A549 (cell line): ENCODE results near the gene NOPCHAP1. TPM values are rescaled to one million over a fixed set of nuclear protein-coding genes. Genes with fewer than 3 reads are reported as not detected.
"Not testable (repeated sequence)": the region's sequence is repeated elsewhere in the genome, so short reads cannot be mapped to it uniquely, and the experiment has no call there.

Experiments
- ATAC-seq, 2 experiments: fragments of 200-7000 bp in 1 of 2; fragments of >200 bp in 1 of 2; cut with Nextera tagmentation in 1 of 2; cut with Tn5 transposase in 1 of 2; 3 replicates each; pipeline versions ENCODE4 v1.8.0 to v1.9.1; 2018 to 2020; ENCODE audit warnings: mild to moderate bottlenecking in 1 of 2, moderate library complexity in 1 of 2
- CTCF ChIA-PET: fragments of 300-600 bp; sonication (Branson Sonifier 250); formaldehyde crosslinking; extraction: SDS; loops from one replicate; lab custom pipeline; 2021; ENCODE audit warnings: antibody characterized with exemption, inconsistent platforms; lab: Yijun Ruan, JAX
- POLR2A ChIA-PET: fragments of 350-600 bp; formaldehyde crosslinking; extraction: SDS; loops from one replicate; lab custom pipeline; 2021; ENCODE audit warnings: antibody characterized with exemption, inconsistent platforms; lab: Yijun Ruan, JAX
- DNase-seq, 2 experiments: peaks; one replicate each; pipeline versions ENCODE4 v3.0.0 to v3.0.0-alpha.2; 2011 to 2016; ENCODE audit warnings: low read depth in 1 of 2, low spot score in 1 of 2
- FAIRE-seq: peaks from 2 replicates; lab custom pipeline; 2011; peaks lifted over from hg19 to GRCh38; lab: Jason Lieb, UNC
- H3K27ac ChIP-seq, 2 experiments: fragments of >200 bp; sonication (Bioruptor Twin); formaldehyde crosslinking; 3 replicates each; pipeline ENCODE4 v1.5.1; 2016 to 2017
- H3K4me1 ChIP-seq: fragments of >200 bp; sonication (Bioruptor Twin); formaldehyde crosslinking; 3 replicates; pipeline ENCODE4 v1.6.1; 2016
- H3K4me2 ChIP-seq: fragments of >200 bp; sonication (Bioruptor Twin); formaldehyde crosslinking; 3 replicates; pipeline ENCODE4 v1.6.1; 2016
- H3K4me3 ChIP-seq: fragments of >200 bp; sonication (Bioruptor Twin); formaldehyde crosslinking; 3 replicates; pipeline ENCODE4 v1.5.1; 2016
- H3K9me3 ChIP-seq: fragments of >200 bp; sonication (Bioruptor Twin); formaldehyde crosslinking; 3 replicates; pipeline ENCODE4 v1.6.1; 2016
- CHD4 ChIP-seq: fragments of 200-600 bp; sonication (generic); IDR thresholded peaks from 2 replicates; pipeline ENCODE4 v1.6.1; 2016; ENCODE audit warnings: antibody characterized with exemption, mild to moderate bottlenecking, borderline replicate concordance
- EP300 ChIP-seq, 2 experiments: fragments of >200 bp; sonication (Bioruptor Twin); formaldehyde crosslinking; IDR thresholded peaks; 2 replicates in 1 of 2; 3 replicates in 1 of 2; pipeline ENCODE4 v1.6.1; 2016 to 2017
- FOSL2 ChIP-seq, 2 experiments: fragments of 450-650 bp in 1 of 2; fragments of >200 bp in 1 of 2; sonication (Bioruptor Twin) in 1 of 2; formaldehyde crosslinking; IDR thresholded peaks; 2 replicates each; pipeline versions ENCODE4 v1.5.0 to v1.6.1; 2016 to 2020; ENCODE audit warnings: mild to moderate bottlenecking in 1 of 2, moderate library complexity in 1 of 2
- HEYL ChIP-seq: fragments of 250-450 bp; sonication (Bioruptor Pico); IDR thresholded peaks from 2 replicates; pipeline ENCODE4 v1.8.0; 2021; ENCODE audit warnings: mild to moderate bottlenecking, moderate library complexity
- HOXB5 ChIP-seq: fragments of 250-450 bp; sonication (Bioruptor Pico); IDR thresholded peaks from 2 replicates; pipeline ENCODE4 v1.5.0; 2020; ENCODE audit warnings: mild to moderate bottlenecking, moderate library complexity
- MYC ChIP-seq: IDR thresholded peaks from 2 replicates; pipeline ENCODE4 v1.6.1; 2012; ENCODE audit warnings: mild to moderate bottlenecking, inconsistent platforms, low read length, improper control_type of control experiment, borderline replicate concordance
- NFE2L2 ChIP-seq: fragments of 150-350 bp; conservative IDR thresholded peaks from 2 replicates; pipeline ENCODE4 v1.6.1; 2014; ENCODE audit warnings: low read length
- NR3C1 ChIP-seq: fragments of >200 bp; sonication (Bioruptor Twin); formaldehyde crosslinking; IDR thresholded peaks from 3 replicates; pipeline ENCODE4 v1.6.1; 2017
- PHF8 ChIP-seq: fragments of 200-600 bp; sonication (generic); IDR thresholded peaks from 2 replicates; pipeline ENCODE4 v1.6.1; 2016; ENCODE audit warnings: low read depth, mild to moderate bottlenecking, antibody characterized with exemption, moderate library complexity, borderline replicate concordance
- ZFP36 ChIP-seq: fragments of 450-650 bp; IDR thresholded peaks from 2 replicates; pipeline ENCODE4 v1.6.1; 2014; ENCODE audit warnings: borderline replicate concordance; ENCODE audit not compliant: partially characterized antibody
- ZSCAN20 ChIP-seq: fragments of 250-450 bp; sonication (Bioruptor Pico); IDR thresholded peaks from 2 replicates; pipeline ENCODE4 v1.8.0; 2022; ENCODE audit warnings: mild to moderate bottlenecking, moderate library complexity
- WGBS: methylation state at CpG from one replicate; pipeline ENCODE4 v1.1.6; 2017; ENCODE audit errors: missing lambda C conversion rate; 5-methylcytosine and 5-hydroxymethylcytosine counted together
- polyA plus RNA-seq, 4 experiments: library from polyadenylated mRNA; depleted of rRNA in 3 of 4; stranded (reverse); fragments of >200 nt; fragmentation: RNase III in 1 of 4; extraction: RNeasy Plus Mini Kit Qiagen cat#74134 plus additional on column Dnase treatment in 1 of 4; gene quantifications; 2 replicates in 3 of 4; 3 replicates in 1 of 4; pipeline ENCODE4 v1.2.3, GENCODE V29; 2011 to 2017
- TF ChIP-seq, protein P1 (sequence below): fragments of 150-350 bp; IDR thresholded peaks from 2 replicates; pipeline ENCODE4 v1.6.1; 2014; ENCODE audit warnings: low read depth, mild to moderate bottlenecking, low read length
- TF ChIP-seq, protein P2 (sequence below): fragments of >200 bp; sonication (Bioruptor Twin); formaldehyde crosslinking; IDR thresholded peaks from 3 replicates; pipeline ENCODE4 v1.5.1; 2016
- TF ChIP-seq, protein P3 (sequence below): fragments of 250-450 bp; sonication (Bioruptor Pico); IDR thresholded peaks from 2 replicates; pipeline ENCODE4 v1.5.0; 2021; ENCODE audit warnings: mild to moderate bottlenecking, moderate library complexity, borderline replicate concordance
- TF ChIP-seq, protein P4 (sequence below): IDR thresholded peaks from 2 replicates; pipeline ENCODE4 v1.6.1; 2012; ENCODE audit warnings: low read depth, borderline replicate concordance

NOPCHAP1 gene
- polyA plus RNA-seq, 2 of the 4 experiments (the other 2 are of a cell fraction): 21.7 to 29.5 TPM

DNA sequence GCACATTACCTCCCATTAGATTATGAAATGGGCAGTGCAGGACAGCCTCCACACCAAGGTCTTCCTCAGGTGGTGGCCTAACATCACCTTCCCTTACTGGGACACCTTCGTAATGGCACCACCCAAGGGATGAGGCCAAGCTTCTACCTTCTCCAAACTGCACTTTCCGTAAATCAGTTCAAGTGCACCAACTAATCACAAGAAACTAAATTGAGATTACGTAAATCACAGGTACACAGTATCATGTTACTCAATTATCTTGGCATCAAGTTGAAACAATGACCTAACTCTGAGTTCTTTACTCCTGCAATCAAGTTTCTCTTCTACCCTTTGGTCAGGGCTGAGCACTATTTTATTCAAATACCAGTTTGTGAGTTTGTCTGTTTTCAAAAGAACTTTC, 41.9 kb upstream of the NOPCHAP1 start (continued):
- TF ChIP-seq, protein P1, sequence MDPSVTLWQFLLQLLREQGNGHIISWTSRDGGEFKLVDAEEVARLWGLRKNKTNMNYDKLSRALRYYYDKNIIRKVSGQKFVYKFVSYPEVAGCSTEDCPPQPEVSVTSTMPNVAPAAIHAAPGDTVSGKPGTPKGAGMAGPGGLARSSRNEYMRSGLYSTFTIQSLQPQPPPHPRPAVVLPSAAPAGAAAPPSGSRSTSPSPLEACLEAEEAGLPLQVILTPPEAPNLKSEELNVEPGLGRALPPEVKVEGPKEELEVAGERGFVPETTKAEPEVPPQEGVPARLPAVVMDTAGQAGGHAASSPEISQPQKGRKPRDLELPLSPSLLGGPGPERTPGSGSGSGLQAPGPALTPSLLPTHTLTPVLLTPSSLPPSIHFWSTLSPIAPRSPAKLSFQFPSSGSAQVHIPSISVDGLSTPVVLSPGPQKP: no peak
- no peak for TF ChIP-seq HOXB5
- no peak for TF ChIP-seq NFE2L2
- TF ChIP-seq, all 56 proteins: peak for 0

DNA sequence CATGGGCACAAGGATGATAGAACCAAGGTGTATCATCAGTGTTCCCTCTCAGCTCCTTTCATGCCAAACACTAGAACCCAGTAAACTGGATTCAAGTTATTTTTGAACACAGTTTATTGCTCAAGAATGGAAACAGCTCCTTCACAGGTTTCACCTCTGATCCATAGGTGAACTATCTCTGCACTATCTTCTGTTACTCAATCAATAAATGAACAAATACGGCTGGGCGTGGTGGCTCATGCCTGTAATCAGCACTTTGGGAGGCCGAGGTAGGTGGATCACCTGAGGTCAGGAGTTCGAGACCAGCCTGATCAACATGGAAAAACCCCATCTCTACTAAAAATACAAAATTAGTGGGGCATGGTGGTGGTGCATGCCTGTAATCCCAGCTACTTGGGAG, 37.4 kb upstream of the NOPCHAP1 start:
- H3K4me3 ChIP-seq, H3K4me2 ChIP-seq, H3K27ac ChIP-seq, DNase-seq, H3K9me3 ChIP-seq, FAIRE-seq, POLR2A ChIA-PET, ATAC-seq: not testable (repeated sequence)
- CTCF ChIA-PET: interaction anchor here (1.2 kb wide), 1 partner anchor 11 kb away, joined by 4 read pairs; no protein-coding TSS in a partner anchor
- 90% methylated on average over 4 of the region's 4 CpGs for WGBS
- H3K4me1 ChIP-seq: peaks cover 32% of the 10 kb centered on the region

DNA sequence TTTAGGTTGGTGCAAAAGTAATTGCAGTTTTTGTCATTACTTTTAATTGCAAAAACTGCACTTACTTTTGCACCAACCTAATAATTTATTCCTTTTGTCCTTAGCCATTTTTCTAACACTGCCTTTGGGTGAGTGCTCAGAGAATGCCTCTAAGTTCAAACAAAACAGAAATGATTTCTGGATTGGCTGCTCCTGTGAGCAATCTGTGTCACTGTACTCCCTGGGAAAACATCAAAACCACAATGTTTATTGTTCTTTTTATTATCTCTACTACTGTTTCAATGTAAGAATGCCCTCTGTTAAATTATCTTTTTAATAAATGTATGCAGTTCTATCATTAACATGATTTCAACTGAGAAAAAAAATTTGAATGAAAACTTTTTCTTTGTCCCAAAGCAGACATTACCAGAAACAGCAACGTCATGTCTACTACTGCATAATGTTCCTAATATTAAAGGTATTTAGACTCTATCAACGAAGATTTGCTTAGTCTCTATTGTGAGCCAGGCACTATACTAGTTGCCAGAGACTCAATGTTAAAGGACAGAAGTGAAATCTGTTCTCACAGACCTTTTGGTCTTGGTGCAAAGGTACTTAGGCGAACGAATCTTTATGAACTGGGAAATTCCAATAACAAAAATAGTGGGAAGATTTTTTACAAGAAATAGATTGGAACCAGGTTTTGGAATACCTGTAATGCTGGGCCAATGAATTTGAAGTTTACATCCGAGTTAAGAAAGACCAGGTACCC, 34.2 kb upstream of the NOPCHAP1 start:
- H3K27ac ChIP-seq: peak overlapping the region; percentile 67 to 70; a peak in 3 of 6 replicates
- H3K4me1 ChIP-seq: peaks cover 46% of the 10 kb centered on the region
- H3K9me3 ChIP-seq: no peaks in the 10 kb centered on the region
- no peak for DNase-seq
- no peak overlapping the region for H3K4me3 ChIP-seq
- TF ChIP-seq PHF8 (no peak), CHD4 (no peak), HEYL (CRISPR knock-in tag) (no peak), MYC (no peak), ZSCAN20 (CRISPR knock-in tag) (no peak), EP300 (IDR thresholded peaks at IDR 0.05) (no peak), FOSL2 (IDR thresholded peaks at IDR 0.05) (no peak), FOSL2 (CRISPR knock-in tag; IDR thresholded peaks at IDR 0.05) (no peak), ZFP36 (no peak), NR3C1 (no peak)
- TF ChIP-seq, protein P2, sequence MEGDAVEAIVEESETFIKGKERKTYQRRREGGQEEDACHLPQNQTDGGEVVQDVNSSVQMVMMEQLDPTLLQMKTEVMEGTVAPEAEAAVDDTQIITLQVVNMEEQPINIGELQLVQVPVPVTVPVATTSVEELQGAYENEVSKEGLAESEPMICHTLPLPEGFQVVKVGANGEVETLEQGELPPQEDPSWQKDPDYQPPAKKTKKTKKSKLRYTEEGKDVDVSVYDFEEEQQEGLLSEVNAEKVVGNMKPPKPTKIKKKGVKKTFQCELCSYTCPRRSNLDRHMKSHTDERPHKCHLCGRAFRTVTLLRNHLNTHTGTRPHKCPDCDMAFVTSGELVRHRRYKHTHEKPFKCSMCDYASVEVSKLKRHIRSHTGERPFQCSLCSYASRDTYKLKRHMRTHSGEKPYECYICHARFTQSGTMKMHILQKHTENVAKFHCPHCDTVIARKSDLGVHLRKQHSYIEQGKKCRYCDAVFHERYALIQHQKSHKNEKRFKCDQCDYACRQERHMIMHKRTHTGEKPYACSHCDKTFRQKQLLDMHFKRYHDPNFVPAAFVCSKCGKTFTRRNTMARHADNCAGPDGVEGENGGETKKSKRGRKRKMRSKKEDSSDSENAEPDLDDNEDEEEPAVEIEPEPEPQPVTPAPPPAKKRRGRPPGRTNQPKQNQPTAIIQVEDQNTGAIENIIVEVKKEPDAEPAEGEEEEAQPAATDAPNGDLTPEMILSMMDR: no peak
- TF ChIP-seq, protein P3, sequence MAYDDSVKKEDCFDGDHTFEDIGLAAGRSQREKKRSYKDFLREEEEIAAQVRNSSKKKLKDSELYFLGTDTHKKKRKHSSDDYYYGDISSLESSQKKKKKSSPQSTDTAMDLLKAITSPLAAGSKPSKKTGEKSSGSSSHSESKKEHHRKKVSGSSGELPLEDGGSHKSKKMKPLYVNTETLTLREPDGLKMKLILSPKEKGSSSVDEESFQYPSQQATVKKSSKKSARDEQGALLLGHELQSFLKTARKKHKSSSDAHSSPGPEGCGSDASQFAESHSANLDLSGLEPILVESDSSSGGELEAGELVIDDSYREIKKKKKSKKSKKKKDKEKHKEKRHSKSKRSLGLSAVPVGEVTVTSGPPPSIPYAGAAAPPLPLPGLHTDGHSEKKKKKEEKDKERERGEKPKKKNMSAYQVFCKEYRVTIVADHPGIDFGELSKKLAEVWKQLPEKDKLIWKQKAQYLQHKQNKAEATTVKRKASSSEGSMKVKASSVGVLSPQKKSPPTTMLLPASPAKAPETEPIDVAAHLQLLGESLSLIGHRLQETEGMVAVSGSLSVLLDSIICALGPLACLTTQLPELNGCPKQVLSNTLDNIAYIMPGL (CRISPR knock-in tag): no peak
- TF ChIP-seq, protein P4, sequence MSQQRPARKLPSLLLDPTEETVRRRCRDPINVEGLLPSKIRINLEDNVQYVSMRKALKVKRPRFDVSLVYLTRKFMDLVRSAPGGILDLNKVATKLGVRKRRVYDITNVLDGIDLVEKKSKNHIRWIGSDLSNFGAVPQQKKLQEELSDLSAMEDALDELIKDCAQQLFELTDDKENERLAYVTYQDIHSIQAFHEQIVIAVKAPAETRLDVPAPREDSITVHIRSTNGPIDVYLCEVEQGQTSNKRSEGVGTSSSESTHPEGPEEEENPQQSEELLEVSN: no peak
- TF ChIP-seq, all 56 proteins: peak for 0
- peak overlapping the region; percentile 86 for H3K4me2 ChIP-seq
- 70% methylated on average over 5 of the region's 5 CpGs for WGBS
- FAIRE-seq: peak; percentile 7
- ATAC-seq: no peak
- ChIA-PET CTCF (no interaction called here), POLR2A (no interaction called here)
